ENCODE measurements around the gene YPEL3.

- TF ChIP-seq GATA2 (IDR thresholded peaks at IDR 0.05; ENCODE audit: low read depth, low read length) (no peak), GATA3 (IDR thresholded peaks at IDR 0.05; ENCODE audit: low read depth, low read length) (no peak)
Observed at GRCh38 chr16:30137897-30138296, 41.9 kb upstream of the YPEL3 start.

Data from SH-SY5Y (cell line).